Astrocyte (in vitro differentiated cells and primary cell): ENCODE measurements around the gene RASL10A. TPM values are rescaled to one million over a fixed set of nuclear protein-coding genes. Genes with fewer than 3 reads are reported as not detected.
A peak's percentile ranks its signal among the peaks of the same experiment; 100 is the strongest.

Experiments
- DNase-seq: peaks from one replicate; pipeline ENCODE4 v3.0.0-alpha.2; 2010; ENCODE audit warnings: low read depth
- FAIRE-seq: peaks from 2 replicates; lab custom pipeline; 2011; peaks lifted over from hg19 to GRCh38; lab: Jason Lieb, UNC
- H2AFZ ChIP-seq: 2 replicates; pipeline ENCODE4 v1.6.0; 2012; ENCODE audit warnings: low read depth, low read length, inconsistent platforms
- H3K27ac ChIP-seq: 2 replicates; pipeline ENCODE4 v1.5.1; 2011; ENCODE audit warnings: low read depth, low read length, inconsistent platforms
- H3K27me3 ChIP-seq: 2 replicates; pipeline ENCODE4 v1.6.0; 2011; ENCODE audit warnings: low read length, inconsistent platforms; ENCODE audit not compliant: insufficient read depth
- H3K36me3 ChIP-seq: 2 replicates; pipeline ENCODE4 v1.5.1; 2011; ENCODE audit warnings: low read length, inconsistent platforms; ENCODE audit not compliant: insufficient read depth
- H3K4me1 ChIP-seq: 2 replicates; pipeline ENCODE4 v1.5.1; 2011; ENCODE audit warnings: low read length, inconsistent platforms; ENCODE audit not compliant: insufficient read depth
- H3K4me2 ChIP-seq: 2 replicates; pipeline ENCODE4 v1.6.0; 2012; ENCODE audit warnings: low read length, inconsistent platforms
- H3K4me3 ChIP-seq: 2 replicates; pipeline ENCODE4 v1.5.1; 2011; ENCODE audit warnings: low read depth, mild to moderate bottlenecking, low read length, inconsistent platforms; ENCODE audit not compliant: insufficient read depth
- H3K79me2 ChIP-seq: 2 replicates; pipeline ENCODE4 v1.6.0; 2012; ENCODE audit warnings: mild to moderate bottlenecking, low read length, inconsistent platforms; ENCODE audit not compliant: insufficient read depth
- H3K9ac ChIP-seq: 2 replicates; pipeline ENCODE4 v1.6.0; 2012; ENCODE audit warnings: mild to moderate bottlenecking, low read length, inconsistent platforms
- H3K9me3 ChIP-seq: 2 replicates; pipeline ENCODE4 v1.5.1; 2012; ENCODE audit warnings: low read depth, mild to moderate bottlenecking, low read length, inconsistent platforms; ENCODE audit not compliant: insufficient read depth
- H4K20me1 ChIP-seq: 2 replicates; pipeline ENCODE4 v1.6.0; 2012; ENCODE audit warnings: low read length, inconsistent platforms; ENCODE audit not compliant: insufficient read depth
- H3K27ac Mint-ChIP-seq: one replicate; pipeline ENCODE4 v1.8.0; 2021; ENCODE audit warnings: mild to moderate bottlenecking, mixed read lengths; ENCODE audit not compliant: unreplicated experiment
- H3K27me3 Mint-ChIP-seq: one replicate; pipeline ENCODE4 v1.8.0; 2021; ENCODE audit warnings: low read depth, mixed read lengths; ENCODE audit not compliant: unreplicated experiment
- H3K36me3 Mint-ChIP-seq: one replicate; pipeline ENCODE4 v1.8.0; 2021; ENCODE audit warnings: low read depth, mixed read lengths; ENCODE audit not compliant: unreplicated experiment
- H3K4me1 Mint-ChIP-seq: one replicate; pipeline ENCODE4 v1.8.0; 2021; ENCODE audit warnings: low read depth, mixed read lengths; ENCODE audit not compliant: unreplicated experiment
- H3K4me3 Mint-ChIP-seq: one replicate; pipeline ENCODE4 v1.8.0; 2021; ENCODE audit warnings: mild to moderate bottlenecking, moderate library complexity, mixed read lengths; ENCODE audit not compliant: unreplicated experiment
- H3K9me3 Mint-ChIP-seq: one replicate; pipeline ENCODE4 v1.8.0; 2021; ENCODE audit warnings: mild to moderate bottlenecking, mixed read lengths; ENCODE audit not compliant: unreplicated experiment
- CTCF ChIP-seq: IDR thresholded peaks from 2 replicates; pipeline ENCODE4 v1.5.1; 2011; ENCODE audit warnings: low read depth, mild to moderate bottlenecking, inconsistent platforms, low read length, moderate library complexity; ENCODE audit not compliant: insufficient read depth
- EZH2 ChIP-seq: IDR thresholded peaks from 2 replicates; pipeline ENCODE4 v1.6.1; 2012; ENCODE audit warnings: mild to moderate bottlenecking, low read length, inconsistent platforms; ENCODE audit not compliant: insufficient read depth
- total RNA-seq: library from RNA; stranded (reverse); gene quantifications from 2 replicates; pipeline ENCODE4 v1.2.1, GENCODE V29; 2021

The RASL10A gene
- total RNA-seq, 1 donor from 2014 or later = 1.5 TPM

GRCh38 chr22:29306835-29307595, 8.5 kb downstream of the RASL10A start:
- peak overlapping the region; percentile 91 for H3K4me3 Mint-ChIP-seq
- FAIRE-seq (no peak), DNase-seq (no peak)
- H3K4me1 ChIP-seq = peaks cover 52% of the 10 kb centered on the region
- TF ChIP-seq EZH2 (no peak), CTCF (no peak)
- peaks cover 4% of the 10 kb centered on the region for H3K4me1 Mint-ChIP-seq
- peak overlapping the region; percentile 90 for H2AFZ ChIP-seq
- H3K4me2 ChIP-seq = peak overlapping the region; percentile 92
- H3K79me2 ChIP-seq = peaks cover 34% of the 10 kb centered on the region
- no peaks in the 10 kb centered on the region for H3K36me3 ChIP-seq
- H3K9me3 Mint-ChIP-seq = no peaks in the 10 kb centered on the region
- H3K27ac Mint-ChIP-seq = peak overlapping the region; percentile 83
- H3K36me3 Mint-ChIP-seq = peaks cover 1% of the 10 kb centered on the region
- peak overlapping the region; percentile 84 for H3K9ac ChIP-seq
- peak overlapping the region; percentile 78 for H3K27ac ChIP-seq
- H3K9me3 ChIP-seq = no peaks in the 10 kb centered on the region
- H3K27me3 Mint-ChIP-seq = no peaks in the 10 kb centered on the region
- peak overlapping the region; percentile 79 for H3K4me3 ChIP-seq
- no peaks in the 10 kb centered on the region for H3K27me3 ChIP-seq
- H4K20me1 ChIP-seq = peaks cover 18% of the 10 kb centered on the region

GRCh38 chr22:29306175-29306834, 9.2 kb downstream of the RASL10A start, which contains the start of gene GAS2L1:
TSS of gene GAS2L1 (plus strand) at chr22:29306650. CDS start at chr22:29308106, 1,456 bp downstream.
- peak within 1 kb of the TSS; percentile 84 for H3K9ac ChIP-seq
- peak within 1 kb of the TSS; percentile 78 for H3K27ac ChIP-seq
- Mint-ChIP-seq H3K4me1 (peaks cover 4% of the 10 kb centered on the region), H3K9me3 (no peaks in the 10 kb centered on the region), H3K27ac (peak within 1 kb of the TSS; percentile 83), H3K36me3 (peaks cover 1% of the 10 kb centered on the region), H3K4me3 (peak within 1 kb of the TSS; percentile 91), H3K27me3 (no peaks in the 10 kb centered on the region)
- peaks cover 34% of the 10 kb centered on the region for H3K79me2 ChIP-seq
- TF ChIP-seq CTCF (peak; percentile 18), EZH2 (no peak)
- peaks cover 46% of the 10 kb centered on the region for H3K4me1 ChIP-seq
- peaks cover 22% of the 10 kb centered on the region for H4K20me1 ChIP-seq
- H3K36me3 ChIP-seq = no peaks in the 10 kb centered on the region
- DNase-seq = peak; percentile 57
- peak within 1 kb of the TSS; percentile 79 for H3K4me3 ChIP-seq
- H2AFZ ChIP-seq = peak within 1 kb of the TSS; percentile 90
- FAIRE-seq = no peak
- no peaks in the 10 kb centered on the region for H3K9me3 ChIP-seq
- peak within 1 kb of the TSS; percentile 92 for H3K4me2 ChIP-seq
- H3K27me3 ChIP-seq = no peaks in the 10 kb centered on the region
